Measurements from ENCODE around the gene ARHGAP42.

The ARHGAP42 gene

DNA sequence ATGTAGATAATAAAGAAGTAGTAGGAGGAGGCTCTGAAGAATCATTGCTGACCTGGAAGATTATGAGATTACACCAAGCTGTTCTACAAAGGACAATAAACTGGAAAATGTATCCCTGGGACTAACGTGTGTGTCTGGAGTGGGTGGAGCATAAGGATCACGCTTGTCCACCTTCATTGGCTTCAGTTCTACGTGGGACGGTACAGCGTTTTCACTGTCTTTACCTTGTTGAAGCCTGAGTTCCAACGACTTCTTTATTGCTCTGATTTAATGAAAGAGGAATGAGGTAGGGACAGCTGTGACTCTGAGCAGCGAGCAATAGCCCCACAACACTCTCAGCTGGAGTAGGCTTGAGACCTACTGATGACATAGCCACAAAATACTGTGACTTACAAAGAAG, 87.0 kb downstream of the ARHGAP42 start (continued):
- no peak for TF ChIP-seq TSHZ2 (CRISPR knock-in tag; IDR thresholded peaks at IDR 0.05)

DNA sequence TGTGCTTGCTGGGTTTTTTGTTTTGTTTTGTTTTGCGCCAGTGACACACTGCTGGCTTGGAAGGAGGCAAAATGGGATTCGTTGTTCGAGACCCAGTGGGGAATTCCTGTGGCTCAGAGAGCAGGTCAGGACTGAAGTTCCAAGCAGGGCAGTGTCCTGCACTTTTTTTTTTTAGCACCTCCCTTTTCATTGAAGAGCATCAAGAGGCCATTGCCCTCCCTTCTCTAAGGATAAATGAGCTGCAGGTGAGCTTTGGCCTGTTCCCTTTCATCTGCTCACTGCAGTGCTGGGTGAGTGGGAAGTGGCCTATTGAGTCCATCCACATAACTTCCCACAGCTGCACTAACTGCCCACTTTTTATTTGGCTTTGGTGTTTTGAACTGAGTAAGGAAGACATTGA, 87.8 kb downstream of the ARHGAP42 start:
- TF ChIP-seq TCF4 (CRISPR knock-in tag; IDR thresholded peaks at IDR 0.05; ENCODE audit: borderline replicate concordance) (no peak), BACH2 (CRISPR knock-in tag; IDR thresholded peaks at IDR 0.05; ENCODE audit: borderline replicate concordance) (no peak), ARNTL (CRISPR knock-in tag; IDR thresholded peaks at IDR 0.05; ENCODE audit: borderline replicate concordance, low read depth) (no peak), ZNF565 (CRISPR knock-in tag; conservative IDR thresholded peaks at IDR 0.05; ENCODE audit: low read depth) (no peak), ZNF70 (CRISPR knock-in tag; IDR thresholded peaks at IDR 0.05) (no peak), ESRRG (CRISPR knock-in tag; IDR thresholded peaks at IDR 0.05) (no peak), ISL1 (CRISPR knock-in tag; IDR thresholded peaks at IDR 0.05) (no peak), ZFP30 (CRISPR knock-in tag; IDR thresholded peaks at IDR 0.05) (no peak), OSR1 (CRISPR knock-in tag; IDR thresholded peaks at IDR 0.05) (no peak), ZFP3 (CRISPR knock-in tag; IDR thresholded peaks at IDR 0.05) (no peak), RARB (CRISPR knock-in tag; IDR thresholded peaks at IDR 0.05) (no peak), ZNF8 (CRISPR knock-in tag; IDR thresholded peaks at IDR 0.05) (no peak), TOX (CRISPR knock-in tag; IDR thresholded peaks at IDR 0.05; ENCODE audit: borderline replicate concordance) (no peak), ZC3H10 (CRISPR knock-in tag; IDR thresholded peaks at IDR 0.05) (no peak)
- no peak for ATAC-seq

- no peak for ATAC-seq
- TF ChIP-seq ESRRG (CRISPR knock-in tag; IDR thresholded peaks at IDR 0.05) (no peak), SNAI2 (CRISPR knock-in tag; IDR thresholded peaks at IDR 0.05) (no peak), CSRNP3 (CRISPR knock-in tag; IDR thresholded peaks at IDR 0.05) (no peak), PPARA (CRISPR knock-in tag; IDR thresholded peaks at IDR 0.05; ENCODE audit: borderline replicate concordance) (no peak), OSR1 (CRISPR knock-in tag; IDR thresholded peaks at IDR 0.05) (no peak), TSHZ2 (CRISPR knock-in tag; IDR thresholded peaks at IDR 0.05) (no peak), BACH2 (CRISPR knock-in tag; IDR thresholded peaks at IDR 0.05; ENCODE audit: borderline replicate concordance) (no peak), RARB (CRISPR knock-in tag; IDR thresholded peaks at IDR 0.05) (no peak), ZNF8 (CRISPR knock-in tag; IDR thresholded peaks at IDR 0.05) (no peak), GLIS3 (CRISPR knock-in tag; IDR thresholded peaks at IDR 0.05) (no peak), ZFP3 (CRISPR knock-in tag; IDR thresholded peaks at IDR 0.05) (no peak)
These were observed 89.3 kb downstream of the ARHGAP42 start for GRCh38 chr11:100776212-100776896.

DNA sequence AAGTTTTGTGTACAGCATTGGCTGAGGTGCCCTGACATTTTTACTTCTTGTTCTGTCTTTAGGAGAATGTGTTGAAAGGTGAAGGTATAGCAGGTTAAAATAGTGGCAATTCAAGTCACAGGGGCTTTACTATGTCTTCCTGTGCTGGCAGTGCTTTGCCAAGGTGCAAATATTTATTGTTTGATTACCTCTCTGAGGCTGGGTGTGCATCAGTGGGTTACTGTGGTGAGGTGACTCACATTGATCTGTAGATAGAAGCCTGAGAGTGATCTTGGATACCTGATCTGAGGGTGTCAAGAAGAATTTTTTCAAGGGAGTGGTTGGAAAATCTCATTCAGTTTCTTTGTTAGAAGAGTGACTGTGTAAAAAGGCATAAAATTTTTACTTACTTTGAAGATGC, 90.0 kb downstream of the ARHGAP42 start:
- ATAC-seq: no peak
- no peak for TF ChIP-seq TSHZ2 (CRISPR knock-in tag; IDR thresholded peaks at IDR 0.05)
- no peak for TF ChIP-seq POU6F1 (CRISPR knock-in tag; IDR thresholded peaks at IDR 0.05; ENCODE audit: borderline replicate concordance, low read depth)
- no peak for TF ChIP-seq ZC3H10 (CRISPR knock-in tag; IDR thresholded peaks at IDR 0.05)
- no peak for TF ChIP-seq GLIS3 (CRISPR knock-in tag; IDR thresholded peaks at IDR 0.05)
- TF ChIP-seq ZNF565 (CRISPR knock-in tag; conservative IDR thresholded peaks at IDR 0.05; ENCODE audit: low read depth): no peak
- no peak for TF ChIP-seq SNAI2 (CRISPR knock-in tag; IDR thresholded peaks at IDR 0.05)
